H9 (cell line): ENCODE measurements around the gene DOK5. TPM values are rescaled to one million over a fixed set of nuclear protein-coding genes. Genes with fewer than 3 reads are reported as not detected.

Experiments
- DNase-seq: peaks from one replicate; pipeline ENCODE4 v3.0.0-alpha.2; 2017
- H2AFZ ChIP-seq: one replicate; pipeline ENCODE4 v1.6.1; 2013; ENCODE audit warnings: mild to moderate bottlenecking, low read length, control low read depth, moderate library complexity
- H2AK5ac ChIP-seq: 2 replicates; pipeline ENCODE4 v1.6.1; 2013; ENCODE audit warnings: low read length, control low read depth, mixed read lengths; ENCODE audit not compliant: insufficient read length
- H2BK120ac ChIP-seq: one replicate; pipeline ENCODE4 v1.6.1; 2013; ENCODE audit warnings: low read depth, mild to moderate bottlenecking, low read length, control low read depth, inconsistent platforms; ENCODE audit not compliant: poor library complexity, severe bottlenecking
- H2BK12ac ChIP-seq: 2 replicates; pipeline ENCODE4 v1.6.1; 2013; ENCODE audit warnings: low read length, control low read depth, mixed read lengths, low read depth; ENCODE audit not compliant: insufficient read length
- H2BK15ac ChIP-seq: 2 replicates; pipeline ENCODE4 v1.6.1; 2013; ENCODE audit warnings: low read depth, low read length, control low read depth
- H2BK20ac ChIP-seq: one replicate; pipeline ENCODE4 v1.6.1; 2013; ENCODE audit warnings: low read depth, mild to moderate bottlenecking, low read length, control low read depth, inconsistent platforms; ENCODE audit not compliant: poor library complexity, severe bottlenecking
- H2BK5ac ChIP-seq: 2 replicates; pipeline ENCODE4 v1.6.1; 2013; ENCODE audit warnings: low read length, control low read depth, mixed read lengths; ENCODE audit not compliant: insufficient read length
- H3K14ac ChIP-seq: 2 replicates; pipeline ENCODE4 v1.6.1; 2013; ENCODE audit warnings: low read length, control low read depth; ENCODE audit not compliant: insufficient read depth
- H3K18ac ChIP-seq: 2 replicates; pipeline ENCODE4 v1.6.1; 2013; ENCODE audit warnings: low read depth, mild to moderate bottlenecking, mixed read lengths, low read length, control low read depth; ENCODE audit not compliant: insufficient read length
- H3K23ac ChIP-seq: 2 replicates; pipeline ENCODE4 v1.6.1; 2013; ENCODE audit warnings: low read length, control low read depth, mixed read lengths, low read depth; ENCODE audit not compliant: insufficient read length
- H3K23me2 ChIP-seq: 2 replicates; pipeline ENCODE4 v1.6.1; 2013; ENCODE audit warnings: low read depth, mild to moderate bottlenecking, mixed read lengths, low read length, control low read depth; ENCODE audit not compliant: insufficient read length, poor library complexity, severe bottlenecking
- H3K27ac ChIP-seq: 2 replicates; pipeline ENCODE4 v1.5.1; 2013; ENCODE audit warnings: low read length, control low read depth, mixed read lengths, low read depth; ENCODE audit not compliant: insufficient read length
- H3K27me3 ChIP-seq: 2 replicates; pipeline ENCODE4 v1.6.1; 2013; ENCODE audit warnings: low read length, control low read depth, inconsistent platforms; ENCODE audit not compliant: insufficient read depth
- H3K4ac ChIP-seq: 2 replicates; pipeline ENCODE4 v1.6.1; 2013; ENCODE audit warnings: low read depth, mild to moderate bottlenecking, control low read depth, inconsistent platforms, low read length, moderate library complexity
- H3K4me1 ChIP-seq: 2 replicates; pipeline ENCODE4 v1.6.1; 2013; ENCODE audit warnings: low read length, control low read depth, inconsistent platforms; ENCODE audit not compliant: insufficient read depth
- H3K4me2 ChIP-seq: 2 replicates; pipeline ENCODE4 v1.6.1; 2013; ENCODE audit warnings: low read length, control low read depth, mixed read lengths; ENCODE audit not compliant: insufficient read length, insufficient read depth
- H3K56ac ChIP-seq: 2 replicates; pipeline ENCODE4 v1.6.1; 2013; ENCODE audit warnings: low read depth, mild to moderate bottlenecking, mixed read lengths, low read length, control low read depth; ENCODE audit not compliant: insufficient read length
- H3K79me1 ChIP-seq: 2 replicates; pipeline ENCODE4 v1.6.1; 2013; ENCODE audit warnings: low read depth, mild to moderate bottlenecking, moderate library complexity, low read length, control low read depth, inconsistent platforms; ENCODE audit not compliant: insufficient read depth, poor library complexity, severe bottlenecking
- H3K79me2 ChIP-seq: 2 replicates; pipeline ENCODE4 v1.6.1; 2013; ENCODE audit warnings: low read length, control low read depth, inconsistent platforms; ENCODE audit not compliant: insufficient read depth
- H3K9ac ChIP-seq: 2 replicates; pipeline ENCODE4 v1.6.1; 2013; ENCODE audit warnings: low read length, control low read depth, mixed read lengths; ENCODE audit not compliant: insufficient read length; ENCODE audit errors: extremely low read depth
- H3K9me3 ChIP-seq: one replicate; pipeline ENCODE4 v1.6.1; 2013; ENCODE audit warnings: low read depth, low read length, inconsistent platforms; ENCODE audit not compliant: control insufficient read depth
- H3T11ph ChIP-seq: one replicate; pipeline ENCODE4 v1.6.1; 2013; ENCODE audit warnings: mild to moderate bottlenecking, low read length, control low read depth, inconsistent platforms
- H4K20me1 ChIP-seq: one replicate; pipeline ENCODE4 v1.6.1; 2013; ENCODE audit not compliant: control insufficient read depth, insufficient read length, insufficient read depth
- H4K5ac ChIP-seq: 2 replicates; pipeline ENCODE4 v1.6.1; 2013; ENCODE audit warnings: low read depth, mild to moderate bottlenecking, mixed read lengths, low read length, control low read depth; ENCODE audit not compliant: insufficient read length
- H4K8ac ChIP-seq: replicated peaks from 2 replicates; pipeline ENCODE4 v1.6.1; 2013; ENCODE audit warnings: low read length, control low read depth, mixed read lengths, low read depth; ENCODE audit not compliant: insufficient read length
- H4K91ac ChIP-seq: 2 replicates; pipeline ENCODE4 v1.6.1; 2013; ENCODE audit warnings: low read depth, mild to moderate bottlenecking, moderate library complexity, mixed read lengths, low read length, control low read depth; ENCODE audit not compliant: insufficient read length
- H3K27ac Mint-ChIP-seq, 3 experiments: 2 replicates in 2 of 3; 3 replicates in 1 of 3; pipeline ENCODE4 v1.8.0; 2020 to 2021; ENCODE audit warnings: mixed read lengths in 3 of 3, mild to moderate bottlenecking in 1 of 3, moderate library complexity in 1 of 3
- H3K27me3 Mint-ChIP-seq: 2 replicates; pipeline ENCODE4 v1.8.0; 2021; ENCODE audit warnings: low read depth, mild to moderate bottlenecking, moderate library complexity, mixed read lengths
- H3K36me3 Mint-ChIP-seq, 3 experiments: 2 replicates in 2 of 3; 3 replicates in 1 of 3; pipeline ENCODE4 v1.8.0; 2020 to 2021; ENCODE audit warnings: low read depth in 3 of 3, mixed read lengths in 3 of 3; ENCODE audit not compliant: insufficient read depth in 1 of 3
- H3K4me1 Mint-ChIP-seq, 2 experiments: 2 replicates each; pipeline ENCODE4 v1.8.0; 2020; ENCODE audit warnings: mixed read lengths in 2 of 2
- H3K4me3 Mint-ChIP-seq, 2 experiments: 2 replicates in 1 of 2; 3 replicates in 1 of 2; pipeline ENCODE4 v1.8.0; 2020 to 2021; ENCODE audit warnings: mild to moderate bottlenecking in 2 of 2, mixed read lengths in 2 of 2, moderate library complexity in 1 of 2
- H3K9me3 Mint-ChIP-seq, 2 experiments: 2 replicates in 1 of 2; 3 replicates in 1 of 2; pipeline ENCODE4 v1.8.0; 2020; ENCODE audit warnings: mild to moderate bottlenecking in 2 of 2, mixed read lengths in 2 of 2, moderate library complexity in 1 of 2
- CTCF ChIP-seq: fragments of 200-600 bp; sonication (generic); conservative IDR thresholded peaks from 3 replicates; pipeline ENCODE4 v1.8.0; 2021; ENCODE audit warnings: antibody characterized with exemption, mild to moderate bottlenecking
- WGBS: extraction: QIAGEN DNeasy Blood & Tissue Kit; methylation state at CpG from one replicate; pipeline ENCODE4 v1.1.7; 2013; ENCODE audit warnings: missing lambda C conversion rate, low lambda C conversion rate, mixed read lengths; ENCODE audit not compliant: insufficient read length; ENCODE audit errors: extremely low coverage; 5-methylcytosine and 5-hydroxymethylcytosine counted together
- total RNA-seq: library from RNA; stranded (reverse); gene quantifications from 2 replicates; pipeline ENCODE4 v1.2.1, GENCODE V29; 2021

DOK5 gene
- total RNA-seq, 1 experiment from 2014 or later, result 4.5 TPM

GRCh38 chr20:54479138-54479906, 3.9 kb downstream of the DOK5 start:
- peak; percentile 66 for TF ChIP-seq CTCF

More at GRCh38 chr20:54479138-54479906, 3.9 kb downstream of the DOK5 start:
- Histone ChIP-seq H2BK12ac (no peak overlapping the region), H3K56ac (no peak overlapping the region), H3K4me2 (no peak overlapping the region), H2BK15ac (no peak overlapping the region), H3K9ac (no peak overlapping the region), H4K5ac (no peak overlapping the region), H3K27me3 (peaks cover 3% of the 10 kb centered on the region; the same call in 1 of the 2 replicates), H4K8ac (no peak overlapping the region), H2BK120ac (no peak overlapping the region), H3K4ac (no peak overlapping the region), H3K4me1 (peaks cover 7% of the 10 kb centered on the region; the same call in 1 of the 2 replicates), H4K91ac (no peak overlapping the region), H3K18ac (no peak overlapping the region), H2BK5ac (no peak overlapping the region), H3K79me1 (peaks cover 3% of the 10 kb centered on the region), H3K9me3 (no peaks in the 10 kb centered on the region), H2AFZ (no peak overlapping the region), H2BK20ac (no peak overlapping the region), H3K23me2 (peaks cover 10% of the 10 kb centered on the region), H3T11ph (no peak overlapping the region), H3K79me2 (no peaks in the 10 kb centered on the region), H4K20me1 (no peaks in the 10 kb centered on the region), H3K27ac (no peak overlapping the region), H3K14ac (no peak overlapping the region), H2AK5ac (no peak overlapping the region), H3K23ac (no peak overlapping the region)
- Mint-ChIP-seq H3K27me3 (peaks cover 35% of the 10 kb centered on the region), H3K4me3 (no peak overlapping the region; a peak in 1 of 5 replicates), H3K4me1 (peaks cover 29 to 30% of the 10 kb centered on the region in 2 experiments), H3K27ac (no peak overlapping the region; a peak in 2 of 7 replicates), H3K36me3 (no peaks in the 10 kb centered on the region; a peak in 2 of 7 replicates), H3K9me3 (no peaks in the 10 kb centered on the region; a peak in 1 of 5 replicates)
- no CpG with 5 or more reads among the region's 9 CpGs for WGBS
- peak; percentile 38 for DNase-seq
